ENCODE measurements around the gene ZBED4.

- TF ChIP-seq CTCF (IDR thresholded peaks at IDR 0.05; ENCODE audit: insufficient read depth, low read depth, low read length) (no peak), EZH2 (IDR thresholded peaks at IDR 0.05; ENCODE audit: insufficient read depth, low read length) (no peak)
Measured at GRCh38 chr22:49850021-49850911, 3.4 kb upstream of the ZBED4 start.

Data from astrocyte (in vitro differentiated cells and primary cell).